ENCODE results near the gene TRERF1.

- TF ChIP-seq POLR2A (IDR thresholded peaks at IDR 0.05; ENCODE audit: low read depth, low read length) (no peak), TAF1 (IDR thresholded peaks at IDR 0.05; ENCODE audit: borderline replicate concordance, low read depth, low read length) (no peak), POLR2AphosphoS5 (IDR thresholded peaks at IDR 0.05; ENCODE audit: low read depth, low read length) (no peak)
Measured at GRCh38 chr6:42239736-42240375, 211.9 kb downstream of the TRERF1 start.
